ENCODE measurements around the gene NOSTRIN.
"Not testable (repeated sequence)": the region's sequence is repeated elsewhere in the genome, so short reads cannot be mapped to it uniquely, and the experiment has no call there.

Gene NOSTRIN

GRCh38 chr2:168790226-168790902, 12.1 kb upstream of the NOSTRIN start:
- no peak for DNase-seq

DNA sequence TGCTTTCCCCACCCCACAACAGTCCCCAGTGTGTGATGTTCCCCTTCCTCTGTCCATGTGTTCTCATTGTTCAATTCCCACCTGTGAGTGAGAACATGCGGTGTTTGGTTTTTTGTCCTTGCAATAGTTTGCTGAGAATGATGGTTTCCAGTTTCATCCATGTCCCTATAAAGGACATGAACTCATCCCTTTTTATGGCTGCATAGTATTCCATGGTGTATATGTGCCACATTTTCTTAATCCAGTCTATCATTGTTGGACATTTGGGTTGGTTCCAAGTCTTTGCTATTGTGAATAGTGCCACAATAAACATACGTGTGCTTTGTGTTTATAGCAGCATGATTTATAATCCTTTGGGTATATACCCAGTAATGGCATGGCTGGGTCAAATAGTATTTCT, 11.3 kb upstream of the NOSTRIN start:
- DNase-seq = not testable (repeated sequence)

DNA sequence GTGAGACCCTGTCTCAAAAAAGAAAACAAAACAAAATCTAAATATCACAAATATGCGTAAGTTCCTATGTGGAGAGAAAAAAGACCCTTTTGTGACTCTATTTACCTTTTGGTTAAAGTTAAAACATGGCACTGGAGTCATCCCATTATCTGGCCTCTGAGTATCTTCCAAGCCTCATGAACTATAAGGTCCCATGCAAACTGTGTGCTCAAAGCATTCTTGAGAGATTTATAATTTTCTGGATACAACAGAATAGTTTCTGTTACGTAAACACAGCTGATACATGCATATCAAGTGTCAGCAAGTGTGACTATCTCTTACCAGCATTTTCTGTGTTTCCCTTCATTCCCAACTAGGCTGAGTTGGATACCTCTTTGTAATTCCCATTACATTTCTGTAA, 8.8 kb upstream of the NOSTRIN start:
- DNase-seq = no peak

DNA sequence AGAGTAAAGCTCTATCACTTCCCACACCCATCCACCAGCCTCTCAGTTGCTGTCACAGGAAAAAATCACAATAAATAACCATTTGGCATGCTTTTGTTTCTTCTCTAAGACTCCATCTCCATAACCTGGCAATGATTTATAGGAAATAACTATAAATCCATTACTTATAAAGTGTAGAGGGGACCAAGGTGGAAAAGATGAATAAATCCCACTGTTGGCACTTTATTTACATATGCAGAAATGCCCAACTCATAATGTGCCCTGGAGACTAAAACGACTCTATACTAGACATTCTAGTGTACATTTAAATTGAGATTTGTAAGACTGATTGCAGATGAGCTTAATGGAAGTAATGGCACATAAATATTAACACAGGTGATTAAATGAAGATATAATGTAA, 7.5 kb upstream of the NOSTRIN start:
- no peak for DNase-seq

- DNase-seq = no peak
Observed at GRCh38 chr2:168796090-168796577, 6.3 kb upstream of the NOSTRIN start.

GRCh38 chr2:168796583-168797285, 5.7 kb upstream of the NOSTRIN start:
- DNase-seq = no peak

GRCh38 chr2:168797286-168797655, 5.2 kb upstream of the NOSTRIN start:
- DNase-seq = no peak

DNA sequence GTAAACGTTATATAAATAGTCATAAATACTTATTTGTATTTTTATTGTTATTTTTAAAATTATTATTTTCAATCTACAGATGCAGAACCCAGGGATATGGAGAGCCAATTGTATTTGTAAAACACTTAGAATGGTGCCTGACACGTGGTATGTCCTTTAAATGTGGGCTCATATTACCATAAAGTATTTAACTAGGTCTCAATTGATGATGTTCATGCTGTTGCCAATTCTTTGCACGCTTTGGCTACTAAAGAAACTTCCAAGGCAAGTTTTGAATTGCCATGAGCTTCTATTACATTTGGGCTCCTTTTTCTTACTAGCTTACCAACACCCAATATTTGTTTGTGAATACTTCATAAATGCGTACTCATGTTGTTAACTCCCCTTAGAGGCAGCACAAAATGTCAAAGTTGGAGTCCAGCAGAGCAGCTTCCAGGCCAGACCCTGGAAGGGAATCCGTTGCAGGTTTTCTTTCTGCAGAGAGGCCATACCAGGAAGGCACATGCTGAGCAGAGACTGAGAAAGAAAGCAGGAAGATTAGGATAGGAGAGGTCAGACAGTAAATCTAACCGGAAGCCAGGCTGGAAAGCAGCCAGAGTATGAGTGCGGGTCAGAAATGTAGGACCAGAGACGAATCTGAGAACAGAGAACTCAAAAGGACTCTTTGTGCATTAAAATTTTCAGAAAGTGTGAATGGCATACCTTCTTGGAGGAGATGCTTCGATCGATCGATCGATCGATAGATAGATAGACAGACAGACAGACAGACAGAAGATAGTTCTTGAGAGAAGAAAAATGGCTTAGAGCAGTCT, 4.2 kb upstream of the NOSTRIN start:
- peak; percentile 13 for DNase-seq

GRCh38 chr2:168798888-168799410, 3.5 kb upstream of the NOSTRIN start:
- DNase-seq = no peak

DNA sequence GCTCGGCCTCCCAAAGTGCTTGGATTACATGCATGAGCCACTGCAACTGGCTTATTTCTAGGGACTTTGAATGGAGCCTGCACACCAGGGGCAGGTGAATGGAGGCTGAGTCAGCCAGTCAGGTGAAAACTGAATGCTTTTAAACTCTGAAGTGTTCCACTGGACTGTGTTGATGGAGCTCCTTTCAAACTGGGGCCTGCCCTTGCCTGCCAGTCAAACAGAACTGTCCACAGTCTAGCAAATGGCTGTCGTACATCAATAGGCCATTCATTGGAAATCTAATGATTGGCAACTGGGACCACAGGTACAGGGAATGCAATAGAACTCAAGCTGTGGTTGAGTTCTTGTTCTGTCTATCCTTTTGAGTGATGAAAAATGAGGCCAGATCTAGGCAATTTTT, 966 bp upstream of the NOSTRIN start:
- DNase-seq = no peak

GRCh38 chr2:168802859-168803725, 655 bp downstream of the NOSTRIN start:
- DNase-seq = no peak

DNA sequence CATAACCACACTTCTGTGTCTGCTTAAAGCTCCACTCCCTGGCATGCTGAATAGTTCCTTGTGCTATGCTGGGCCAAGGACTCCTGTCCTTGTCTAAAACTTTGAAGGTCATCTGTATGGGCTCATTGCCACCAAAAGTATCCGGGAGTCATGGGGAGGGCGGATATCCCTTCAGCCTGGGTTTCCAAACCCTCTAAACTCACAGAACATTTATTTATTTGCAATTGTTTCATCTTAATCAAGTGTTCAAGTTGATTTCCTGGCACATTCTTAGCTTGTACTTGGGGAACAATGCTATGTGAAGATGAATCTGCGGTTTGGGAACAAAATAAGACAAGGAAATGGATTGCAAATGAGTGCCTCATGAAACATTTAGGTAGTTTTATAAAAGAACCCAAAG, 1.8 kb downstream of the NOSTRIN start:
- no peak for DNase-seq

- DNase-seq = no peak
Observed at GRCh38 chr2:168805615-168806014, 3.2 kb downstream of the NOSTRIN start.

- no peak for DNase-seq
Observed at GRCh38 chr2:168809537-168809936, 7.1 kb downstream of the NOSTRIN start.

DNA sequence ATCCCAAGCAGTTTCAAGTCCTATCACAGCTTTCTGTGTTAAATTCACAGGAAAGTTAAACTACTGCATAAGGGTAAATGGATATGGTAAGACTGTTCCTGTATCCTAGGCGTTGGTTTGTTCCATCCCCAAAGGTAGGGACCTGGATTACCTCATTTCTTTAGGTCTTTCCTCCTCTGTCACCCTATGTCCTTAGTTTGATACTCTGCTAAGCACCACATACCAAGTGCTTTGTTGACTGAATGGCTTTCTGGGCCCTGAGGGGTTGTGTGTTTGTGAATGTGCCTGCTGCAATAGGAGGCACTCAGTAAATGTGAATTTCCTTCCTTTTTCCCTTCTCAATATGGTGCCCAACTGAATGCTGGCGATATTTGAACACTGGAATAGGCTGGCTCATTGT, 7.8 kb downstream of the NOSTRIN start:
- DNase-seq = no peak

DNA sequence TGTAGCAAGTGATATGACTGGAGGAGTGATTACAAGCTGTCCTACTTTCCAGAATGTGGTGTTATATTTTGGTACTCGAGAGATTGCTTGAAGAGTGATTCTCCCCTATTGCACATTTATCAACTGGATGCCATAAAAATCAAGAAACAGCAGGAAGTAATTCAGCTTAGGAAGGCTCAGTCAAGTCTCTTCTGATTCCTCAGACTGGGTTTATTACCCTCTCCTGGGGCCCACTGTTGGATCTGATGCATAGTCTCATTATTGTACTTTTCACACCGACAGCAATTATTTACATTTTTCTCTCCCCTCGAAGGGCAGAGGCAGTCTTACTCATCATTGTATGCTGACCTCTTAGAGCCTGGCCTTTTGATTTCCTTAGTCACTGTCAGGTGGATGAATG, 9.3 kb downstream of the NOSTRIN start:
- DNase-seq = no peak

- no peak for DNase-seq
Observed at GRCh38 chr2:168814046-168814445, 11.6 kb downstream of the NOSTRIN start.

- no peak for DNase-seq
Observed at GRCh38 chr2:168814939-168815907, 12.8 kb downstream of the NOSTRIN start.

- DNase-seq = no peak
Observed at GRCh38 chr2:168816369-168816768, 13.9 kb downstream of the NOSTRIN start.

GRCh38 chr2:168819050-168819715, 16.7 kb downstream of the NOSTRIN start:
- DNase-seq = no peak

Measured in NCI-H2029 treated with DMSO at 0.1 percent for 48 hours (cell line).